OCI-M1 (cell line): ENCODE results near the gene TRPM3.

Experiments
- DNase-seq: peaks from one replicate; lab custom pipeline; 2025; lab: John Stamatoyannopoulos, UW

The TRPM3 gene

GRCh38 chr9:71097671-71098070, 23.8 kb downstream of the TRPM3 start:
- DNase-seq: no peak

- peak; percentile 4 for DNase-seq
These were observed 24.9 kb downstream of the TRPM3 start for GRCh38 chr9:71096421-71097108.

- no peak for DNase-seq
These were observed 26.6 kb downstream of the TRPM3 start for GRCh38 chr9:71094708-71095251.

GRCh38 chr9:71090896-71091295, 30.5 kb downstream of the TRPM3 start:
- DNase-seq: no peak

- no peak for DNase-seq
These were observed 42.0 kb downstream of the TRPM3 start for GRCh38 chr9:71079451-71079850.

- no peak for DNase-seq
These were observed 45.3 kb downstream of the TRPM3 start for GRCh38 chr9:71076096-71076495.

- DNase-seq: no peak
These were observed 47.9 kb downstream of the TRPM3 start for GRCh38 chr9:71073494-71073893.

- DNase-seq: no peak
These were observed 48.8 kb downstream of the TRPM3 start for GRCh38 chr9:71072587-71072986.

- DNase-seq: no peak
These were observed 49.8 kb downstream of the TRPM3 start for GRCh38 chr9:71071633-71072032.

GRCh38 chr9:71058660-71059059, 62.8 kb downstream of the TRPM3 start:
- no peak for DNase-seq

GRCh38 chr9:71052287-71052686, 69.1 kb downstream of the TRPM3 start:
- DNase-seq: no peak

- DNase-seq: no peak
These were observed 73.1 kb downstream of the TRPM3 start for GRCh38 chr9:71048280-71048679.

- no peak for DNase-seq
These were observed 78.9 kb downstream of the TRPM3 start for GRCh38 chr9:71042448-71042990.

GRCh38 chr9:71037521-71037920, 83.9 kb downstream of the TRPM3 start:
- no peak for DNase-seq

GRCh38 chr9:71036501-71036900, 84.9 kb downstream of the TRPM3 start:
- peak; percentile 42 for DNase-seq

- no peak for DNase-seq
These were observed 88.6 kb downstream of the TRPM3 start for GRCh38 chr9:71032779-71033178.

GRCh38 chr9:71025728-71026127, 95.7 kb downstream of the TRPM3 start:
- DNase-seq: no peak

GRCh38 chr9:71025201-71025600, 96.2 kb downstream of the TRPM3 start:
- DNase-seq: no peak

GRCh38 chr9:71010258-71010657, 111.2 kb downstream of the TRPM3 start:
- no peak for DNase-seq

GRCh38 chr9:71005456-71005855, 116.0 kb downstream of the TRPM3 start:
- no peak for DNase-seq

- DNase-seq: no peak
These were observed 117.2 kb downstream of the TRPM3 start for GRCh38 chr9:71004196-71004595.

- no peak for DNase-seq
These were observed 118.1 kb downstream of the TRPM3 start for GRCh38 chr9:71003346-71003745.

GRCh38 chr9:71001780-71002386, 119.5 kb downstream of the TRPM3 start:
- peak; percentile 30 for DNase-seq
